Sigmoid colon (tissue), 4 donors: ENCODE data around the gene DGCR2.

Source experiments
- CTCF ChIP-seq, 4 experiments: fragments of 450-650 bp in 3 of 4; fragments of 200-600 bp in 1 of 4; IDR thresholded peaks; one replicate each; pipeline ENCODE4 v1.5.1; 2016 to 2019; ENCODE audit warnings: antibody characterized with exemption in 4 of 4, mild to moderate bottlenecking in 3 of 4, moderate library complexity in 2 of 4
- POLR2A ChIP-seq, 2 donors: fragments of 450-650 bp; IDR thresholded peaks; one replicate each; pipeline ENCODE4 v1.6.1; 2016; ENCODE audit warnings: antibody characterized with exemption in 2 of 2, mild to moderate bottlenecking in 2 of 2, moderate library complexity in 2 of 2
- POLR2AphosphoS5 ChIP-seq, 4 donors: sonication (generic); formaldehyde crosslinking; IDR thresholded peaks; one replicate each; pipeline ENCODE4 v1.6.1; 2017; ENCODE audit warnings: antibody characterized with exemption in 4 of 4

GRCh38 chr22:19110064-19110458 lies 12.2 kb downstream of the DGCR2 start:
- no peak for TF ChIP-seq CTCF (IDR thresholded peaks at IDR 0.05)
- TF ChIP-seq POLR2A (IDR thresholded peaks at IDR 0.05) = no peak
- no peak for TF ChIP-seq POLR2AphosphoS5 (IDR thresholded peaks at IDR 0.05)
